Measurements from ENCODE around the gene PRPF31.
"Not testable (repeated sequence)": the region's sequence is repeated elsewhere in the genome, so short reads cannot be mapped to it uniquely, and the experiment has no call there.

The PRPF31 gene

GRCh38 chr19:54115109-54116063, at the start of gene PRPF31, which contains the start of gene TFPT:
PRPF31 (plus strand) TSS chr19:54115754; CDS start chr19:54118279, 2,525 bp downstream.
TFPT (minus strand) TSS chr19:54115657; CDS start chr19:54115269, 388 bp downstream.
- H3K4me1 Mint-ChIP-seq (ENCODE audit: low read depth) = peaks cover 48% of the 10 kb centered on the region
- peak within 1 kb of the TSS; percentile 85 for H3K4me3 Mint-ChIP-seq
- peaks cover 82% of the 10 kb centered on the region for H3K36me3 Mint-ChIP-seq (ENCODE audit: low read depth)
- intact Hi-C loops (cut with micrococcal nuclease) = loop anchor here (1.0 kb wide), 1 partner anchor 13 kb away; the partner anchor contains the start of gene NDUFA3
- peak within 1 kb of the TSS; percentile 94 for H3K27ac Mint-ChIP-seq
- no peaks in the 10 kb centered on the region for H3K27me3 Mint-ChIP-seq
- H3K9me3 Mint-ChIP-seq = no peaks in the 10 kb centered on the region

- Mint-ChIP-seq H3K4me3 (no peak overlapping the region), H3K4me1 (ENCODE audit: low read depth) (peaks cover 16% of the 10 kb centered on the region), H3K27me3 (peaks cover 3% of the 10 kb centered on the region), H3K36me3 (ENCODE audit: low read depth) (no peaks in the 10 kb centered on the region), H3K27ac (peak overlapping the region; percentile 12), H3K9me3 (peaks cover 10% of the 10 kb centered on the region)
- intact Hi-C loops (cut with micrococcal nuclease) = no loop called here
These were observed 46.1 kb upstream of the PRPF31 start for GRCh38 chr19:54069470-54069869.

GRCh38 chr19:54073829-54074228, 41.7 kb upstream of the PRPF31 start:
- H3K9me3 Mint-ChIP-seq = peaks cover 10% of the 10 kb centered on the region
- peak overlapping the region; percentile 35 for H3K27ac Mint-ChIP-seq
- H3K4me1 Mint-ChIP-seq (ENCODE audit: low read depth) = peaks cover 23% of the 10 kb centered on the region
- intact Hi-C loops (cut with micrococcal nuclease) = no loop called here
- no peaks in the 10 kb centered on the region for H3K27me3 Mint-ChIP-seq
- no peak overlapping the region for H3K4me3 Mint-ChIP-seq
- no peaks in the 10 kb centered on the region for H3K36me3 Mint-ChIP-seq (ENCODE audit: low read depth)

- Mint-ChIP-seq H3K27ac (no peak overlapping the region), H3K9me3 (no peaks in the 10 kb centered on the region), H3K36me3 (ENCODE audit: low read depth) (no peaks in the 10 kb centered on the region), H3K4me3 (no peak overlapping the region), H3K27me3 (no peaks in the 10 kb centered on the region), H3K4me1 (ENCODE audit: low read depth) (peaks cover 21% of the 10 kb centered on the region)
- intact Hi-C loops (cut with micrococcal nuclease) = no loop called here
These were observed 40.7 kb upstream of the PRPF31 start for GRCh38 chr19:54074851-54075250.

GRCh38 chr19:54077334-54077733, 38.2 kb upstream of the PRPF31 start:
- H3K4me1 Mint-ChIP-seq (ENCODE audit: low read depth) = peaks cover 31% of the 10 kb centered on the region
- no peak overlapping the region for H3K4me3 Mint-ChIP-seq
- no peaks in the 10 kb centered on the region for H3K27me3 Mint-ChIP-seq
- intact Hi-C loops (cut with micrococcal nuclease) = no loop called here
- H3K9me3 Mint-ChIP-seq = peaks cover 8% of the 10 kb centered on the region
- H3K36me3 Mint-ChIP-seq (ENCODE audit: low read depth) = no peaks in the 10 kb centered on the region
- H3K27ac Mint-ChIP-seq = peak overlapping the region; percentile 79

GRCh38 chr19:54081032-54081431, 34.5 kb upstream of the PRPF31 start, which contains the start of gene TARM1:
TARM1 (minus strand) TSS chr19:54081365; CDS start chr19:54081340, 25 bp downstream.
- no peaks in the 10 kb centered on the region for H3K36me3 Mint-ChIP-seq (ENCODE audit: low read depth)
- intact Hi-C loops (cut with micrococcal nuclease) = no loop called here
- no peaks in the 10 kb centered on the region for H3K27me3 Mint-ChIP-seq
- no peak within 1 kb of the TSS for H3K4me3 Mint-ChIP-seq
- H3K9me3 Mint-ChIP-seq = peaks cover 16% of the 10 kb centered on the region
- peaks cover 26% of the 10 kb centered on the region for H3K4me1 Mint-ChIP-seq (ENCODE audit: low read depth)
- H3K27ac Mint-ChIP-seq = no peak within 1 kb of the TSS

- Mint-ChIP-seq H3K27me3 (peaks cover 11% of the 10 kb centered on the region), H3K4me1 (ENCODE audit: low read depth) (peaks cover 14% of the 10 kb centered on the region), H3K27ac (no peak overlapping the region), H3K4me3 (no peak overlapping the region), H3K36me3 (ENCODE audit: low read depth) (no peaks in the 10 kb centered on the region), H3K9me3 (peaks cover 16% of the 10 kb centered on the region)
- intact Hi-C loops (cut with micrococcal nuclease) = no loop called here
These were observed 31.1 kb upstream of the PRPF31 start for GRCh38 chr19:54084410-54084809.

- peaks cover 44% of the 10 kb centered on the region for H3K4me1 Mint-ChIP-seq (ENCODE audit: low read depth)
- H3K27ac Mint-ChIP-seq = no peak overlapping the region
- H3K36me3 Mint-ChIP-seq (ENCODE audit: low read depth) = peaks cover 42% of the 10 kb centered on the region
- peaks cover 2% of the 10 kb centered on the region for H3K27me3 Mint-ChIP-seq
- intact Hi-C loops (cut with micrococcal nuclease) = no loop called here
- H3K4me3 Mint-ChIP-seq = no peak overlapping the region
- no peaks in the 10 kb centered on the region for H3K9me3 Mint-ChIP-seq
These were observed 21.0 kb upstream of the PRPF31 start for GRCh38 chr19:54094426-54095000.

GRCh38 chr19:54095136-54095858, 20.3 kb upstream of the PRPF31 start:
- H3K4me3 Mint-ChIP-seq = peak overlapping the region; percentile 74
- intact Hi-C loops (cut with micrococcal nuclease) = loop anchor here (5.0 kb wide), 1 partner anchor 33 kb away; the partner anchor contains the start of gene VSTM1

GRCh38 chr19:54095859-54096616, 19.5 kb upstream of the PRPF31 start:
- H3K27ac Mint-ChIP-seq = peak overlapping the region; percentile 76
- peaks cover 59% of the 10 kb centered on the region for H3K4me1 Mint-ChIP-seq (ENCODE audit: low read depth)
- not testable (repeated sequence) for H3K9me3 Mint-ChIP-seq, H3K27me3 Mint-ChIP-seq
- H3K36me3 Mint-ChIP-seq (ENCODE audit: low read depth) = peaks cover 54% of the 10 kb centered on the region
- intact Hi-C loops (cut with micrococcal nuclease) = loop anchor here (5.0 kb wide), 1 partner anchor 34 kb away; the partner anchor contains the start of gene VSTM1
- peak overlapping the region; percentile 83 for H3K4me3 Mint-ChIP-seq

More at GRCh38 chr19:54095136-54095858, 20.3 kb upstream of the PRPF31 start:
- Mint-ChIP-seq H3K27ac (no peak overlapping the region), H3K27me3 (peaks cover 2% of the 10 kb centered on the region), H3K9me3 (no peaks in the 10 kb centered on the region), H3K4me1 (ENCODE audit: low read depth) (peaks cover 52% of the 10 kb centered on the region), H3K36me3 (ENCODE audit: low read depth) (peaks cover 48% of the 10 kb centered on the region)

- intact Hi-C loops (cut with micrococcal nuclease) = loop anchor here (5.0 kb wide), 1 partner anchor 34 kb away; the partner anchor contains the start of gene VSTM1
- H3K27me3 Mint-ChIP-seq = peaks cover 2% of the 10 kb centered on the region
- H3K4me3 Mint-ChIP-seq = peak overlapping the region; percentile 83
- peaks cover 54% of the 10 kb centered on the region for H3K36me3 Mint-ChIP-seq (ENCODE audit: low read depth)
- no peaks in the 10 kb centered on the region for H3K9me3 Mint-ChIP-seq
- peak overlapping the region; percentile 76 for H3K27ac Mint-ChIP-seq
- peaks cover 65% of the 10 kb centered on the region for H3K4me1 Mint-ChIP-seq (ENCODE audit: low read depth)
These were observed 18.9 kb upstream of the PRPF31 start for GRCh38 chr19:54096617-54097106.

- Mint-ChIP-seq H3K4me3 (peak overlapping the region; percentile 89), H3K9me3 (no peaks in the 10 kb centered on the region), H3K27ac (peak overlapping the region; percentile 93), H3K36me3 (ENCODE audit: low read depth) (peaks cover 59% of the 10 kb centered on the region), H3K27me3 (no peaks in the 10 kb centered on the region), H3K4me1 (ENCODE audit: low read depth) (peaks cover 81% of the 10 kb centered on the region)
- intact Hi-C loops (cut with micrococcal nuclease) = loop anchor here (5.0 kb wide), 1 partner anchor 37 kb away; the partner anchor contains the start of gene VSTM1
These were observed 16.2 kb upstream of the PRPF31 start for GRCh38 chr19:54099190-54099902.
